ENCODE results near the gene NEAT1.
"Not testable (repeated sequence)": the region's sequence is repeated elsewhere in the genome, so short reads cannot be mapped to it uniquely, and the experiment has no call there.

The NEAT1 gene

GRCh38 chr11:65448418-65449105 is 26.0 kb downstream of the NEAT1 start:
- DNase-seq (ENCODE audit: low read depth, low spot score) = no peak

DNA sequence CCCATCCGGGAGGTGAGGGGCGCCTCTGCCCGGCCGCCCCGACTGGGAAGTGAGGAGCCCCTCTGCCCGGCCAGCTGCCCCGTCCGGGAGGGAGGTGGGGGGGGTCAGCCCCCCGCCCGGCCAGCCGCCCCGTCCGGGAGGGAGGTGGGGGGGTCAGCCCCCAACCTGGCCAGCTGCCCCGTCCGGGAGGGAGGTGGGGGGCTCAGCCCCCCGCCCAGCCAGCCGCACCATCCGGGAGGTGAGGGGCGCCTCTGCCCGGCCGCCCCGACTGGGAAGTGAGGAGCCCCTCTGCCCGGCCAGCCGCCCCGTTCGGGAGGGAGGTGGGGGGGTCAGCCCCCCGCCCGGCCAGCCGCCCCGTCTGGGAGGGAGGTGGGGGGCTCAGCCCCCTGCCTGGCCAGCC is 28.7 kb downstream of the NEAT1 start:
- DNase-seq (ENCODE audit: low read depth, low spot score) = not testable (repeated sequence)

DNA sequence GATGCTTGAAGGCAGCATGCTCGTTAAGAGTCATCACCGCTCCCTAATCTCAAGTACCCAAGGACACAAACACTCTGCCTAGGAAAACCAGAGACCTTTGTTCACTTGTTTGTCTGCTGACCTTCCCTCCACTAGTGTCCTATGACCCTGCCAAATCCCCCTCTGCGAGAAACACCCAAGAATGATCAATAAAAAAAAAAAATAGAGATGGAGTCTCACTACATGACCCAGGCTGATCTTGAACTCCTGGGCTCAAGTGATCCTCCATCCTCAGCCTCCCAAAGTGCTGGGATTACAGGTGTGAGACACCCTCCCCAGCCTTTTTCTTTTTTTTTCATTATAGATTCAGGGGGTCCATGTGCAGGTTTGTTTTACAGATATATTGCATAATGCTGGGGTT is 29.7 kb downstream of the NEAT1 start:
- not testable (repeated sequence) for DNase-seq (ENCODE audit: low read depth, low spot score)

- no peak for DNase-seq (ENCODE audit: low read depth, low spot score)
These were observed 30.4 kb downstream of the NEAT1 start for GRCh38 chr11:65452806-65453490.

DNA sequence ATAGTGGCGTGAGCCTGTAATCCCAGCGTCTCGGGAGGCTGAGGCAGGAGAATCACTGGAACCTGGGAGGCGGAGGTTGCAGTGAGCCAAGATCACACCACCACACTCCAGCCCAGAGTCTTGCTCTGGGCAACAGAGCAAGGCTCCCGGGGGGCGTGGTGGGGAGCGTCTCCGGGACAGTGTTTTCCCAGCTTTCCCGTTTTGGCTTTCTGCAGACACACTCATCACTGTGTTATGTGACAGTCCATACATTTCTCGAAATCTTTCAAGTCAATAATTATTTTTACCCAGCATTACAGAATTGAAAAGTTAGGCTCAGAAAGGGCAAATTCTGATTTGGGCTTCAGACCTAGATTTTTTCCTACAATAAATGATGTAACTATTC is 31.7 kb downstream of the NEAT1 start:
- DNase-seq (ENCODE audit: low read depth, low spot score) = no peak

DNA sequence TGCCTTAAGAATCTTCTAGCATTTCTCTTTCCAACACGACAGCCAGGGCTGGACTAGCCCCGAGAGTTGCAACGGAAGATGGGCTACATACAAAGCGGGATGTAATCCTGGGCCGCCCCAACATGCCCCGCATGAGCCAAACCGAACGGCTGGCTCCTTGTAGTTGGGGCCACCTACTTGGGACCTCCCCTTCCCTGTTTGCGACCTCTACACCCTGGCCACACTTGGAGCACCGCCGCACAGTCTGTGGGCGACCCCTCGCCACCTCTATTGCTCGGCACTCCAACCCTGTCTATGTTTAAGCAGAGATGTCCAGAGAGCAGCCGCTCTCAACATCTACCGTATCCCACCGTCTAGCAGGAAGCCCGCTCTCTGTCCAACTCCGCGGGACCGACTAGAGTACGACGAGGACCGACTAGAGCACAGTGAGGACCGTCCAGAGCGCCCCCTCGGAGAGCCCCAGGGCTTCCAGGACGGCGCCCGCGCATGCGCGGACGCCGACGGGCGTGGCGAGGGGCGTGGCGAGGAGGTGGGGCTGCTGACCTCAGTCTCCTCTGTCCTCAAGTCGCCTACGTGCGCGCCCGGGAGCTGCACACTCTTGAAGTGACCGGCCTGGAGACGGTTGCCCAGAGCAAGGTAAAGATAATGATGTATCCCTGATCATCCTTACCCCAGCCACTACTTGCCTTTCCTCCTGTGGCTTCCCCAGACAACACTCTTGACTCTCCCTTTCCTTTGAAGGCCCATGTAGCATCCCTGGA is 32.3 kb downstream of the NEAT1 start:
- DNase-seq (ENCODE audit: low read depth, low spot score) = no peak

DNA sequence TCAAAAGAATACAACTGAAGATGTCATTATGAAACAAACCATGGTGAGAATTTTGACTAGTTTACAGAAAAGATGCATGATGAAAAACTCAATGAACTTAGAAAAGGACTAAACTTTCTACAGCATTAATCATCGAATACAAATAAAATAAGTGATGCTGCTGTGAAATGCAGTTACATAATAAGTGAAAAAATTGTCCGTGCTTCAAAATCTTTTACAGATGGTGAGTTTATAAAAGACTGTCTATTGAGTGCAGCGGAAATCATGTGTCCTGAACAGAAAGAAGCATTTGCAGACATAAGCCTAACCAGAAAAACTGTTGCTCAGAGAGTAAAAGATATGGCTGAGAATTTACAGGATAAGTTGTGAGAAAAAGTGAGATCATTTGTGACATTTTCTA is 33.8 kb downstream of the NEAT1 start:
- DNase-seq (ENCODE audit: low read depth, low spot score) = no peak

DNA sequence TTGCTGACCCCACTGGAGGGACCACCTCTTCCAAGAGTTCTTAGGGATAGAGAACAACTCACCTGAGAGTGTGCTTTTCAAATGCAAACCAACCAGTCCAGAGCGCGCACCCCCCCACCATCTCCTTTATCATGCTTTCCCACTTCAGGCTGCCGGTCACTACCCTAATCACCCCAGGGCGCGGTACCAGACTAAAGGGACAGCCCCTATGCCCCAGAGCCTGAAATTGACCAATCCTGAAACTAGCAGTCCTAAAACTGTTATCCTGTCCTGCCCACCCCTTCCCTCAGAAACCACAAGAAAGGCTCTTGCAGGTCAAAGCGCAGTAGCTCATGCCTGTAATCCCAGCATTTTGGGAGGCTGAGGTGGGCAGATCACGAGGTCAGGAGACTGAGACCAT is 37.0 kb downstream of the NEAT1 start:
- DNase-seq (ENCODE audit: low read depth, low spot score) = no peak

DNA sequence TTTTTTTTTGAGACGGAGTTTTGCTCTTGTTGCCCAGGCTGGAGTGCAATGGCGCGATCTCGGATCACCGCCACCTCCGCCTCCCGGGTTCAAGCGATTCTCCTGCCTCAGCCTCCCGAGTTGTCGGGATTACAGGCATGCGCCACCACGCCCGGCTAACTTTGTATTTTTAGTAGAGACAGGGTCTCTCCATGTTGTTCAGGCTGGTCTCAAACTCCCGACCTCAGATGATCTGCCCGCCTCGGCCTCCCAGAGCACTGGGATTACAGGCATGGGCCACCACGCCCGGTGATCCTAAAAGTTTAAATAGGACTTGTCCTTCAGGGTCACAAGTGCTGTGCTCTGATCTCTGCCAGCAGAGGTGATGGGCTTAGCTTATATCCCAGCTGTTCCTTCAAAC is 42.9 kb downstream of the NEAT1 start:
- not testable (repeated sequence) for DNase-seq (ENCODE audit: low read depth, low spot score)

DNA sequence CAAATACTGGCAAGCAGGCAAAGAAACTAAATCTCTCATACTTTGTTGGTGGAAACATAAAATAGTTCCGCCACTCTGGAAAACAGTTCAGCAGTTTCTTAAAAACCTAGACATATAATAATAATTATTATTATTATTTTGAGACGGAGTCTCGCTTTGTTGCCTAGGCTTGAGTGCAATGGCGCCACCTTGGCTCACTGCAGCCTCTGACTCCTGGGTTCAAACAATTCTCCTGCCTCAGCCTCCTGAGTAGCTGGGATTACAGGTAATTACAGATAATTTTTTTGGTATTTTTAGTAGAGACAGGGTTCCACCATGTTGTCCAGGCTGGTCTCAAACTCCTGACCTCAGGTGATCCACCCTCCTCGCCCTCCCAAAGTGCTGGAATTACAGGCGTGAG is 44.7 kb downstream of the NEAT1 start:
- DNase-seq (ENCODE audit: low read depth, low spot score) = not testable (repeated sequence)

GRCh38 chr11:65468874-65469333 is 46.3 kb downstream of the NEAT1 start:
- DNase-seq (ENCODE audit: low read depth, low spot score) = no peak

DNA sequence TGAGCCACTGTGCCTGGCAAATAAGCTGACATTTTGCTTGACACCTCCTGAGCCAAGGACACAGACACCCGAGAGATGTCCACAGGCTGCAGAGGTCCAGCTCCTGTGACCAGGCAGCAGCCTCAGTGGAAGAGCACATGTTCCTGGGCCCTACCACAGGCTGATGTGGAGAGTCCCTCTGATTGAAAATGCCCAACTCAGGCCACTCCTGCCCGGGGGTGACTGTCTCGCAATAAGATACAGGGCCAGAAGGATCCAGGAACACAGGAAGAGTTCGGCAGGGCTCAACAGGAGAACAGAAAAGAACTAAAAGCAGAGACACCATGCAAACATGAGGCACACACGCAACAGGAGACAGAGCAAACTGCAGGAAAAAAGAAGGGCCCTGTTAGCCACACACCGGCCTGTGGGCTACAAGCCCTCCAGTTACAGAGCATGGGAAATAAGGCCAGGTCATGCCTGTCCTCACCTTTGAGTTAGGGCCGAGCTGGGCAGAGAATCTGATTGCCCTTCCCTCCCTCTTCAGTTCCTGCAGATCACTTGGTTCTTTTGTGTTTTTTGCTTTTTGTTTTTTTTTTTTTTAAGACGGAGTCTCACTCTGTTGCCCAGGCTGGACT is 47.9 kb downstream of the NEAT1 start:
- DNase-seq (ENCODE audit: low read depth, low spot score) = no peak

DNA sequence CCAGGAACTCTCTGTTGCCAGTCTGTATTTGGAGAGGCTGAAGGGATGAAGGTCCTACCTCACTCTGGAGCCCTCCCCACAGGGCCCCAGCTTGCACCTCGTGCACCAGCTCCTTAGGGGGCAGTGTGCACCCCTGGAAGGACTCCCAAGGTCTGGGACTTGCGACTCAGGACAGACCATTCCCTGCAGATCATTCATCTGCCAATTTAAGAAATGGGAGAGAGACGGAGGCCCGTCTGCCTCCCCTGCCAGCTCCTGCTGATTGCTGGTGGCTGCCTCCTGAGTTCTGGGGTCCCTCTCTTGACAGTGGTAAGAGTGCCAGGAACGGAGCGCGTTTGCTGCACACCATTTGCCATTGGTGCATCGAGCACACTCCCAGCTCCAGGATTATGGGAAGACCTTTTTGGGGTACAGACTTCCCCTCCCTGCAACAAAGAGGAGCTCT is 48.9 kb downstream of the NEAT1 start:
- DNase-seq (ENCODE audit: low read depth, low spot score) = no peak

DNA sequence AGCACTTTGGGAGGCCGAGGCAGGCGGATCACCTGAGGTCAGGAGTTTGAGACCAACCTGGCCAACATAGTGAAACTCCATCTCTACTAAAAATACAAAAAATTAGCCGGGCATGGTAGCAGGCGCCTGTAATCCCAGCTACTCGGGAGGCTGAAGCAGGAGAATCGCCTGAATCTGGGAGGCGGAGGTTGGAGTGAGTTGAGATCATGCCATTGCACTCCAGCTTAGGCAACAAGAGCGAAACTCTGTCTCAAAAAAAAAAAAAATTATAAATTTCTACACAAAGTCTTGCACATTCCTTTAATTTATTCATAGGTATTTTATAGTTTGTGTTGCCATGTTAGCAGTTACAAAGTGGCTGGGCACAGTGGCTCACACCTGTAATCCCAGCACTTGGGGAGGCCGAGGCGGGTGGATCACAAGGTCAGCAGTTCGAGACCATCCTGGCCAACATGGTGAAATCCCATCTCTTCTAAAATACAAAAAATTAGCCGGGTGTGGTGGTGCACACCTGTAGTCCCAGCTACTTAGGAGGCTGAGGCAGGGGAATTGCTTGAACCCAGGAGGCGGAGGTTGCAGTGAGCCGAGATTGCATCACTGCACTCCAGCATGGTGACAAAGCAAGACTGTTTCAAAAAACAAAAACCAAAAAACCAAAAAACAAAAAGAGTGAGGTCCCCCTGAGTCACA is 50.1 kb downstream of the NEAT1 start:
- not testable (repeated sequence) for DNase-seq (ENCODE audit: low read depth, low spot score)

DNA sequence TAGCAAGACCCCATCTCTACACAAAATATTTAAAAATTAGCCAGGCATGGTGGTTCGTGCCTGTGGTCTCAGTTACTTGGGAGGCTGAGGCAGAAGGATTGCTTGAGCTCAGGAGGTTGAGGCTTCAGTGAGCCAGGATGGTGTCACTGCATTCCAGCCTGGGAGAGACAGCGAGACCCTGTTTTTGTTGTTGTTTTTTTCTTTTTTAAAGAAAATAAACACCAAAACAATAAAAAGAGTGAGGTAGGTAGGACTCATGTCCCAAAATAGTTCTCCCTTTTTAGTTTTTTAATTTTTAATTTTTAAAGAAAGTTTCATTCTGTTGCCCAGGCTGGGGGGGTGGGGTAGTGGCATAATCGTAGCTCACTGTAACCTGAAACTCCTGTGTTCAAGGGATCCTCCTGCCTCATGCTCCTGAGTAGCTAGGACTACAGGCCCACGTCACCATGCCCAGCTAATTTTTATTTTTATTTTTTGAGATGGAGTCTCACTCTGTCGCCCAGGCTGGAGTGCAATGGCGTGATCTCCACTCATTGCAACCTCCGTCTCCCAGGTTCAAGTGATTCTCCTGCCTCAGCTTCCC is 50.8 kb downstream of the NEAT1 start:
- DNase-seq (ENCODE audit: low read depth, low spot score) = no peak

GRCh38 chr11:65474864-65475263 is 52.3 kb downstream of the NEAT1 start:
- no peak for DNase-seq (ENCODE audit: low read depth, low spot score)

DNA sequence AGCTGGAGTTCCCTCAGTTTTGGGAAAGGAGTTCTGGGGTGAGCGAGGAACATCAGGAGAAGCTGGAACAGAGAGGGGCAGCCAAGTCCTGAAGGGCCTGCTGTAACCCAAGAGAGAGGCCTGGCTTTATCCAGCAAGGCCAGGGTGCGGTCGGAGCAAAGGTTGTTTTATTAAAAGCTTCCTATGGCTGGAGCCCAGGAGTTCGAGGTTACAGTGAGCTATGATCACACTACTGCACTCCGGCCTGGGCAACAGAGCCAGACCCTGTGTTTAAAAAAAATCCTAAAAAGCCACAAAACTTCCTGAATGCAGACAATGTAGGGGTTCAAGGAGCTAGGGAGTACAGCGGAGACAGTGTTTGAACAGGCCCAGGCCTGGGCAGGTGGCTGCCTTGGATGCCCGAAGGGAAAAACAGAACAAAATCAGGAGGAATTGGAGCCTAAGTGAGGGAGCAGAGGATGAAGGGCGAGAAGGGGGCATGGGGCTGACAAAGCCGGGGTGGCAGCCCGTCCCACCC is 54.1 kb downstream of the NEAT1 start:
- DNase-seq (ENCODE audit: low read depth, low spot score) = no peak

DNA sequence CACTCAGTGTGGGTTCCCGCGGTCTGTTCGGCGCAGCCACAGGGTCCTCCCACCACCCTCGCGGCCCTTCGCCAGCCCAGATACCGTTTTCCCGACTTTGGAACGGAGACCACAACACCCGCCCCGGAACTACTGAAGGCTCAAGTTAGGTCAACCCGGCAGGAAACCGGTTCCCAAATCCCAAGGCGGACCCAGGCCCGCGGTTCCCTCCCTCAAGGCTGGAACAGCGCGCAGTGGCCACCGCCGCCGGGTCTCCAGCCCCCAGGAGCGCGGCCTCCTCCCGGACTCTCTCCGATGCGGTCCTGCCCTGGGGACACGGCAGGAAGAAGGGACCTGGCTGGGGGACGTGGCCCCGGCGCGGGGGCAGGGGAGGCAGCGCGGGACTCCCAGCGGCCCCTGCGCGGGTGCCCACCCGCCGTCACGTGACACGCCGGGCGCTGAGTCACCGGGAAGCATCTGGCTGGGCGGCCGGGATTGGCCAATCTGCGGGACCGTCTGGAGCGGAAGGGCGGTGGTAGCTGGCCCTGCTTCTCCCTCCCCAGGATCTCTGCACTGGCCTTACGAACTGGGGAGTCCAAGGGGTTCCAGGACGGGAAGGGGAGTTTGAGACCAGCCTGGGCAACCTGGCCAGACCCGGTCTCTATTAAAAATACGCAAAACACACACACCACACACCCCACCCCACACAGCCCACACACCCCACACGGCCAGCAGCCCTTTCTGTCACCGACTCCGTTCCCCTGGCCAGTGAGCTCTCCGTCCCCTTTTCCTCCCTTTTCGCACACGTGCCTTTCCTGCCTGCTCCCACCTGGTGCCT is 54.8 kb downstream of the NEAT1 start:
- no peak for DNase-seq (ENCODE audit: low read depth, low spot score)

GRCh38 chr11:65478388-65479183 is 56.0 kb downstream of the NEAT1 start:
- DNase-seq (ENCODE audit: low read depth, low spot score) = no peak

All from brain pericyte (primary cell).